Suprapubic skin (tissue), 4 donors: Measurements from ENCODE around the gene SLC6A18. TPM values are rescaled to one million over a fixed set of nuclear protein-coding genes. Genes with fewer than 3 reads are reported as not detected.

ENCODE experiments used
- DNase-seq, 2 donors: peaks; one replicate each; pipeline ENCODE4 v3.0.0-alpha.2; 2019; ENCODE audit warnings: low spot score in 2 of 2
- H3K27ac ChIP-seq: fragments of 200-600 bp; sonication (generic); one replicate; pipeline ENCODE4 v1.5.1; 2019
- H3K27me3 ChIP-seq: fragments of 200-600 bp; sonication (generic); one replicate; pipeline ENCODE4 v1.5.1; 2019
- H3K36me3 ChIP-seq: fragments of 200-600 bp; sonication (generic); one replicate; pipeline ENCODE4 v1.5.1; 2019
- H3K4me1 ChIP-seq: fragments of 200-600 bp; sonication (generic); one replicate; pipeline ENCODE4 v1.5.1; 2019
- H3K4me3 ChIP-seq: fragments of 200-600 bp; sonication (generic); one replicate; pipeline ENCODE4 v1.5.1; 2019; ENCODE audit warnings: mild to moderate bottlenecking
- H3K9me3 ChIP-seq: fragments of 200-600 bp; sonication (generic); one replicate; pipeline ENCODE4 v1.5.1; 2019
- EP300 ChIP-seq: sonication (generic); formaldehyde crosslinking; IDR thresholded peaks from one replicate; pipeline ENCODE4 v1.6.1; 2017; ENCODE audit warnings: antibody characterized with exemption
- POLR2A ChIP-seq, 2 donors: fragments of 450-650 bp; IDR thresholded peaks; one replicate each; pipeline ENCODE4 v1.6.1; 2017; ENCODE audit warnings: antibody characterized with exemption in 2 of 2, mild to moderate bottlenecking in 2 of 2, moderate library complexity in 2 of 2
- POLR2AphosphoS5 ChIP-seq, 3 donors: sonication (generic); formaldehyde crosslinking; IDR thresholded peaks; one replicate each; pipeline ENCODE4 v1.6.1; 2017; ENCODE audit warnings: antibody characterized with exemption in 3 of 3
- WGBS: methylation state at CpG from one replicate; pipeline ENCODE4 v1.1.5; 2018; 5-methylcytosine and 5-hydroxymethylcytosine counted together
- total RNA-seq, 4 donors: library from RNA; depleted of rRNA; stranded (reverse); fragments of >200 nt; gene quantifications; one replicate each; pipeline ENCODE4 v1.1.0, GENCODE V29; 2016
- TF ChIP-seq, protein P1 (sequence below), 2 donors: fragments of 200-600 bp in 1 of 2; fragments of 450-650 bp in 1 of 2; sonication (generic) in 1 of 2; IDR thresholded peaks; one replicate each; pipeline ENCODE4 v1.5.1; 2016 to 2019; ENCODE audit warnings: antibody characterized with exemption in 2 of 2, mild to moderate bottlenecking in 1 of 2, moderate library complexity in 1 of 2

The SLC6A18 gene
- total RNA-seq, 4 donors from 2014 or later, result not detected

DNA sequence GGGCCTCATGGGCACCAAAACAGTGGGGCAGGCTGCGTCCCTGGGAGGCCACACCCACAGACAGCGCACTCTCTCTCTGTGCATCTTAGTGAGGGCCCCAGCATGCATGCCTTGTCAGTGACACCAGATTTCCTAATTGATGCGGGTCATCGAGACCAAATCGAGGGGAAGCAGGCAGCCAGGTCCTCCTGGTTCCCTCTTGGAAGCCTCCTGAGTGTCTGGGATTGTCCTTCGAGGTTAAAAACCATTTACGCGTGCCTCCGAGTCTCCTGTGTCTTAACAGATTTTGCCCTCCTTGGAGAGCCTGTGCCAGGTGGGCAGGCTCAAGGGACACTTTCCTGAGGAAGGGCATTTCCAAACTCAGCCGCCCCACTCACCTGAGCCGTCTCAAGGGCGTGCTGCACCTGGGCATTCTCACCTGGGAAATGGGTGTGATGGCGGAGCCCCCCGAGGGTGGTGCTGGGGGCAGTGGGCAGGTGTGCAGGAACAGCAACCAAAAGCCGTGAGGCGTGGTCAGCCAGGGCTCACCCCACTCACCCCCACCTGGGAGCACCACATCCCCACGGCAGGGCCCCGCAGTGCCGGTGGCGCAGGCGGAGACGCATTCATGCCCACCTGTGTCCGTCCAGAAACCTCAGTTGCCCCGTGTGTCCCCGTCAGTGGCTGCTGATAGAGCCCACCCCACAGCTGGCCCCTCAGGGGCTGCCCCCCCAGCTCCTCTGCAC, 21.1 kb upstream of the SLC6A18 start:
- Histone ChIP-seq H3K9me3 (no peaks in the 10 kb centered on the region), H3K4me3 (no peak overlapping the region), H3K36me3 (no peaks in the 10 kb centered on the region), H3K4me1 (no peaks in the 10 kb centered on the region), H3K27me3 (peaks cover 94% of the 10 kb centered on the region), H3K27ac (no peak overlapping the region)
- no peak for DNase-seq
- 83% methylated on average over 10 of the region's 25 CpGs for WGBS
- TF ChIP-seq POLR2AphosphoS5 (IDR thresholded peaks at IDR 0.05), result no peak
- TF ChIP-seq EP300, result no peak
- TF ChIP-seq, protein P1, sequence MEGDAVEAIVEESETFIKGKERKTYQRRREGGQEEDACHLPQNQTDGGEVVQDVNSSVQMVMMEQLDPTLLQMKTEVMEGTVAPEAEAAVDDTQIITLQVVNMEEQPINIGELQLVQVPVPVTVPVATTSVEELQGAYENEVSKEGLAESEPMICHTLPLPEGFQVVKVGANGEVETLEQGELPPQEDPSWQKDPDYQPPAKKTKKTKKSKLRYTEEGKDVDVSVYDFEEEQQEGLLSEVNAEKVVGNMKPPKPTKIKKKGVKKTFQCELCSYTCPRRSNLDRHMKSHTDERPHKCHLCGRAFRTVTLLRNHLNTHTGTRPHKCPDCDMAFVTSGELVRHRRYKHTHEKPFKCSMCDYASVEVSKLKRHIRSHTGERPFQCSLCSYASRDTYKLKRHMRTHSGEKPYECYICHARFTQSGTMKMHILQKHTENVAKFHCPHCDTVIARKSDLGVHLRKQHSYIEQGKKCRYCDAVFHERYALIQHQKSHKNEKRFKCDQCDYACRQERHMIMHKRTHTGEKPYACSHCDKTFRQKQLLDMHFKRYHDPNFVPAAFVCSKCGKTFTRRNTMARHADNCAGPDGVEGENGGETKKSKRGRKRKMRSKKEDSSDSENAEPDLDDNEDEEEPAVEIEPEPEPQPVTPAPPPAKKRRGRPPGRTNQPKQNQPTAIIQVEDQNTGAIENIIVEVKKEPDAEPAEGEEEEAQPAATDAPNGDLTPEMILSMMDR (IDR thresholded peaks at IDR 0.05), result no peak
- TF ChIP-seq POLR2A (IDR thresholded peaks at IDR 0.05), result no peak

DNA sequence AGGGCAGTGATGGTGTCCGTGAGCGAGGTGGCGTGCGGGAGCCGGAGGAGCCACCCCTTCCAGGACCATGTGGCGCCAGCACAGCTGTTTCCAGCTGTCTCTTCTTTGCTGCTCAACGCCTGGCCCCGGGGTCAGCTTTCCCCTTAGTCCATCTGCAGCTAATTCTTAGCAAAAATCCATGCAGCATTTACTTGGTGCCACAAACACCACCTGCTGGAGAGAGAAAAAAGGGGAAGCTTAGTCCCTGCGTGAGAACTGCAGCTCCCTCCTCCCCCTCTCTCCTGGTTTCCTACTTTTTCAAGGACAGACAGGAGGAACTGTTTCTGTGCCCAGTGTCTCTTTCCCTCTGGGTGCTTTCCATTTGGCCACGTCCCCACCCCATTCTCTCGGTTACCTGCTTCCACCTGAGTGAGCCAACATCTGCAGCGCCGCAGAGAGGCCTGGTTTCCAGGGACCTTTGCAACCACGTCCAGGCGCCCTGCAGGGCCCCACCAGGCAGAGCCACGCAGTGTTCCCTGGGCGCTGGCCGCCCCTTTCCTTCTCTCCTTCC, 20.4 kb upstream of the SLC6A18 start:
- H3K27ac ChIP-seq, result no peak overlapping the region
- H3K9me3 ChIP-seq, result no peaks in the 10 kb centered on the region
- H3K36me3 ChIP-seq, result no peaks in the 10 kb centered on the region
- 38% methylated on average over 12 of the region's 18 CpGs for WGBS
- H3K4me1 ChIP-seq, result no peaks in the 10 kb centered on the region
- H3K4me3 ChIP-seq, result no peak overlapping the region
- H3K27me3 ChIP-seq, result peaks cover 87% of the 10 kb centered on the region
- no peak for DNase-seq
- TF ChIP-seq POLR2AphosphoS5 (IDR thresholded peaks at IDR 0.05) (no peak), EP300 (no peak), POLR2A (IDR thresholded peaks at IDR 0.05) (no peak)
- TF ChIP-seq, protein P1 (IDR thresholded peaks at IDR 0.05), result no peak

DNA sequence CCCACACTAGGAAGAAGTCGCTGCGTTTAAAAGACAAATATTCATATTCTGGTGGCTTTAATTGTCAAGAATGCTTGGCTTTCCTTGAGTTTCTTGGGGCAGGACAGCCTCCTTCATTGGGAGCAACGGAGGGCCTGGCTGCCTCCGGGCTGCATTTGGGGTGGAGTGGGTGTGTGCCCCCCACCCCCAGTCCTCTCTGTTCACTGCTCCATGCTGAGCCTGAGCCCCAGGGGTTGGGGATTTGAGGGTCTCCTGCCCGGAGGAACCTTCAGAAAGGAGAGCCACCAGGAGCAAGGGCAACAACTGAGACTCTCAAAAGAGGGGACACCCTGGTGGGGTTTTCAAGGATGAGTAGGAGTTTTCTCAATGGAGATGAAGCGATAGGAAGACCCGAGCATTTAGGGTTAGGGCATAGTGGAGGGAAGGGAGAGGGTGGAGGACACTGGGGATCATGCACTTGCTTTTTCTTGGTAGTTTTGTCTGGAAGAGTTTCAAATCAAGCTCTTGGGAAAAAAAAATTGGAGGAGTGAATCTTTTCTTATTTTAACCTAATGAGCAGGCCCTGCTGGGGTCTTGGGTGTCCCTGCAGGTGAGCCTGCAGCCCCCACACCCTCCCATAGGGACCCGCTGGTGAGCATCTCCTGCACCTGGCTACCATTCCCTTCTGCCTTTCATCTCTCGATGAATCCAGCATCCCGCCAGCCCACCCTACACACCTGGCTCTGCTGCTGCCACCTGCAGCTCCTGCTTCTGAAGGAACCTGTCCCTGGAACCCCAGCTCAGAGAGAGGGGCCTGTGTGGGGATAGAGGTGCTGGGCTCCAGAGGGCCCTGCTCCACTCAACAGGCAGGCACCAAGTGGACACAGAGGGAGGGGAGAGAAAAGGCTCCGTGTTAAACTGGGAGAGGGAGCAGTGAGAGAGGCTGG, 19.7 kb upstream of the SLC6A18 start:
- Histone ChIP-seq H3K4me3 (no peak overlapping the region), H3K27ac (no peak overlapping the region), H3K4me1 (no peaks in the 10 kb centered on the region), H3K36me3 (no peaks in the 10 kb centered on the region), H3K9me3 (no peaks in the 10 kb centered on the region), H3K27me3 (peaks cover 80% of the 10 kb centered on the region)
- 66% methylated on average over 11 of the region's 11 CpGs for WGBS
- TF ChIP-seq EP300 (no peak), POLR2A (IDR thresholded peaks at IDR 0.05) (no peak), POLR2AphosphoS5 (IDR thresholded peaks at IDR 0.05) (no peak)
- TF ChIP-seq, protein P1 (IDR thresholded peaks at IDR 0.05), result no peak
- DNase-seq, result no peak

DNA sequence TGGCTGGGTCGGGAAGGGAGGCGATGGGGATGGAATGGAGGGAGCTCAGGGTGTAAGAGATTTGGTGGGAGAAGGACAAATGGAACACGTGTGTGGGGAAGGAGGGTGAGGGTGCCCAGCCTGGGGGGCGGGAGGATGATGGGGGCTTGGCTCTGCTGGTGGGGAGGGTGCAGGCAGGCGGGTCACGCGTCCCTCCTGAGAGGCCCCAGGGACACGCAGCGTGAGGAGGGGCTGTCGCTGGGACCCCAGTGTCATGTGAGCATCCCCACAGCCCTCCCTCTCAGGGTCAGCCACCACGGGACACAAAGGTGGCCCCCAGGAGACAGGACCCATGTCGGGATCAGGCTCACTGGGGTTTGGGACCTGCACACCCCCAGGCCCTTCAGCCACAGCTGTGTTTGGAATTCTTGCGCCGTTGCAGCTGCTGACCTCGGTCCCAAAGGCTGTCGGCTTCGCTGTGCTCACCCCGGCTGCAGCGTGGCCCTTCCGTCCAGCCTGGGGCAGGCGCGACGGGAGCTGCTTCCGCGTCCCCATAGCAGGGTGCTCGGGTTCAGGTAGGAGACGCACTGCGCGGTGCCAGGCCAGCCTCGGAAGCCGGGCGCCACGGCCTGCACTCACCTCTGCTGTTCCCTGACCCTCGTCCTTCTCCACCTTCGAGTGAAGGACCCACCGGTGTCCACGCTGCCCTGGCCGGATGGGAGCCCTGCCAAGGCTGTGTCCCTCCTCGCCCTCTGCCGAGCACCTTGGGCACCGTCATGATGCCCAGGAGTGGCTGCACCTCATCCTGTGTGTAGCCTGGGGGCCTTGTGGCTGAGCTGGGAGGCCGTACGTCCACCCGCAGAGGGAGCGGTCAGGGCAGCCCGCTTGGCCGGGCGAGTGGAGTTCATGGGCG, 18.4 kb upstream of the SLC6A18 start:
- no peak for DNase-seq
- TF ChIP-seq, protein P1 (IDR thresholded peaks at IDR 0.05), result no peak
- TF ChIP-seq EP300, result no peak
- TF ChIP-seq POLR2A (IDR thresholded peaks at IDR 0.05), result no peak
- TF ChIP-seq POLR2AphosphoS5 (IDR thresholded peaks at IDR 0.05), result no peak
- peaks cover 75% of the 10 kb centered on the region for H3K27me3 ChIP-seq
- no peak overlapping the region for H3K27ac ChIP-seq
- H3K4me1 ChIP-seq, result no peaks in the 10 kb centered on the region
- 71% methylated on average over 17 of the region's 49 CpGs for WGBS
- no peak overlapping the region for H3K4me3 ChIP-seq
- no peaks in the 10 kb centered on the region for H3K36me3 ChIP-seq
- no peaks in the 10 kb centered on the region for H3K9me3 ChIP-seq
